K562 (cell line): ENCODE results near the gene AHNAK. TPM values are rescaled to one million over a fixed set of nuclear protein-coding genes. Genes with fewer than 3 reads are reported as not detected.

ENCODE experiments used
- ARID1B ChIP-seq: fragments of 450-650 bp; IDR thresholded peaks from 2 replicates; pipeline ENCODE4 v1.6.1; 2016; ENCODE audit warnings: antibody characterized with exemption, mild to moderate bottlenecking, inconsistent platforms
- BCL6 ChIP-seq: fragments of 250-450 bp; sonication (Bioruptor Pico); IDR thresholded peaks from 2 replicates; pipeline ENCODE4 v1.4.0; 2020
- CC2D1A ChIP-seq: fragments of 450-650 bp; IDR thresholded peaks from 2 replicates; pipeline ENCODE4 v1.6.1; 2017; ENCODE audit warnings: mild to moderate bottlenecking
- CREB1 ChIP-seq, 2 experiments: sonication (generic) in 1 of 2; formaldehyde crosslinking in 1 of 2; IDR thresholded peaks; 2 replicates each; pipeline versions ENCODE4 v1.6.1 to v1.8.0; 2012 to 2022; ENCODE audit warnings: inconsistent platforms in 1 of 2, mild to moderate bottlenecking in 1 of 2, missing genetic modification reagents in 1 of 2, moderate library complexity in 1 of 2
- EHMT2 ChIP-seq: fragments of 450-650 bp; IDR thresholded peaks from 2 replicates; pipeline ENCODE4 v1.6.1; 2018; ENCODE audit warnings: antibody characterized with exemption
- GATA2 ChIP-seq: sonication (generic); formaldehyde crosslinking; IDR thresholded peaks from 2 replicates; pipeline ENCODE4 v1.4.0; 2020; ENCODE audit warnings: mild to moderate bottlenecking, missing genetic modification reagents
- HDAC1 ChIP-seq, 2 experiments: fragments of 450-650 bp; IDR thresholded peaks; 2 replicates each; pipeline ENCODE4 v1.6.1; 2016 to 2017; ENCODE audit warnings: inconsistent platforms in 1 of 2, mild to moderate bottlenecking in 1 of 2, moderate library complexity in 1 of 2
- HDGF ChIP-seq: fragments of 450-650 bp; IDR thresholded peaks from 2 replicates; pipeline ENCODE4 v1.6.1; 2016
- MAFG ChIP-seq: fragments of 450-650 bp; conservative IDR thresholded peaks from 2 replicates; pipeline ENCODE4 v1.6.1; 2016; ENCODE audit warnings: missing genetic modification characterization, missing compliant biosample characterization
- MEIS2 ChIP-seq: fragments of 450-650 bp; IDR thresholded peaks from 2 replicates; pipeline ENCODE4 v1.6.1; 2014; ENCODE audit warnings: mild to moderate bottlenecking; ENCODE audit not compliant: partially characterized antibody
- MIER1 ChIP-seq: fragments of 450-650 bp; IDR thresholded peaks from 2 replicates; pipeline ENCODE4 v1.6.1; 2016; ENCODE audit warnings: antibody characterized with exemption, mild to moderate bottlenecking, low read depth
- NCOA1 ChIP-seq: fragments of 450-650 bp; IDR thresholded peaks from 2 replicates; pipeline ENCODE4 v1.6.1; 2016; ENCODE audit warnings: low read depth
- NRF1 ChIP-seq, 2 experiments: fragments of 450-650 bp; IDR thresholded peaks in 1 of 2; conservative IDR thresholded peaks in 1 of 2; 2 replicates each; pipeline ENCODE4 v1.6.1; 2014; ENCODE audit warnings: mild to moderate bottlenecking in 2 of 2
- POLR2G ChIP-seq: fragments of 200-400 bp; formaldehyde crosslinking; IDR thresholded peaks from 2 replicates; pipeline ENCODE4 v1.6.1; 2017; ENCODE audit warnings: low read depth, mild to moderate bottlenecking, antibody characterized with exemption, low read length, moderate library complexity
- POLR2H ChIP-seq: IDR thresholded peaks from 2 replicates; pipeline ENCODE4 v1.6.1; 2016; ENCODE audit warnings: missing genetic modification characterization, low read depth, mild to moderate bottlenecking, control low read depth, missing compliant biosample characterization, moderate library complexity
- RBM17 ChIP-seq: fragments of 200-400 bp; formaldehyde crosslinking; IDR thresholded peaks from 2 replicates; pipeline ENCODE4 v1.6.1; 2017; ENCODE audit warnings: low read depth, mild to moderate bottlenecking, low read length, borderline replicate concordance
- RBM39 ChIP-seq: fragments of 200-400 bp; formaldehyde crosslinking; optimal IDR thresholded peaks from 2 replicates; pipeline ENCODE3; 2018; ENCODE audit warnings: low read depth, low read length
- XRCC3 ChIP-seq: fragments of 450-650 bp; IDR thresholded peaks from 2 replicates; pipeline ENCODE4 v1.6.1; 2017; ENCODE audit warnings: mild to moderate bottlenecking, moderate library complexity
- ZBTB7A ChIP-seq: IDR thresholded peaks from 2 replicates; pipeline ENCODE4 v1.6.1; 2011; ENCODE audit warnings: low read depth, mild to moderate bottlenecking, low read length, moderate library complexity, borderline replicate concordance; ENCODE audit not compliant: control insufficient read depth
- ZC3H11A ChIP-seq: IDR thresholded peaks from 2 replicates; pipeline ENCODE4 v1.6.1; 2012; ENCODE audit warnings: low read depth, low read length, improper control_type of control experiment
- ZNF184 ChIP-seq: sonication (generic); formaldehyde crosslinking; IDR thresholded peaks from 2 replicates; pipeline ENCODE4 v1.5.0; 2020; ENCODE audit warnings: missing genetic modification reagents
- polyA plus RNA-seq, 8 experiments: library from polyadenylated mRNA; depleted of rRNA in 4 of 8; stranded (reverse) in 5 of 8; unstranded in 3 of 8; fragments of >200 nt; fragmentation: Nextera tagmentation in 2 of 8; fragmentation: Illumina TruSeq in 1 of 8; extraction: Ambion mirVana in 2 of 8; extraction: Trizol in 1 of 8; gene quantifications; 2 replicates each; pipeline versions ENCODE4 v1.2.1 to v1.2.3, GENCODE V29; 2011 to 2014; ENCODE audit warnings: inconsistent platforms in 1 of 8, missing spikeins in 1 of 8
- total RNA-seq, 7 experiments: library from RNA; depleted of rRNA in 6 of 7; stranded (reverse); fragments of >200 nt in 6 of 7; fragmentation: Illumina TruSeq in 2 of 7; extraction: Trizol in 2 of 7; gene quantifications; 2 replicates each; pipeline versions ENCODE4 v1.2.1 to v1.2.3, GENCODE V29; 2011 to 2021; ENCODE audit warnings: low replicate concordance in 1 of 7
- TF ChIP-seq, protein P1 (sequence below): sonication (generic); formaldehyde crosslinking; IDR thresholded peaks from 2 replicates; pipeline ENCODE4 v1.8.0; 2022; ENCODE audit warnings: missing genetic modification reagents, mild to moderate bottlenecking, moderate library complexity, borderline replicate concordance
- TF ChIP-seq, protein P2 (sequence below), 2 experiments: fragments of 250-450 bp in 1 of 2; fragments of 450-650 bp in 1 of 2; sonication (Bioruptor Pico) in 1 of 2; IDR thresholded peaks; 2 replicates each; pipeline versions ENCODE4 v1.6.1 to v1.8.0; 2016 to 2021; ENCODE audit warnings: mild to moderate bottlenecking in 2 of 2, moderate library complexity in 2 of 2, missing compliant biosample characterization in 1 of 2, missing genetic modification characterization in 1 of 2
- TF ChIP-seq, protein P3 (sequence below): sonication (generic); formaldehyde crosslinking; IDR thresholded peaks from 2 replicates; pipeline ENCODE4 v1.8.0; 2023; ENCODE audit warnings: mild to moderate bottlenecking, missing genetic modification reagents

AHNAK gene
- total and polyA plus RNA-seq, 9 of the 15 experiments (the other 6 are each of a cell fraction or from before 2014, with no cell fraction given): 1.5 to 89.7 (median 45.0) TPM

DNA sequence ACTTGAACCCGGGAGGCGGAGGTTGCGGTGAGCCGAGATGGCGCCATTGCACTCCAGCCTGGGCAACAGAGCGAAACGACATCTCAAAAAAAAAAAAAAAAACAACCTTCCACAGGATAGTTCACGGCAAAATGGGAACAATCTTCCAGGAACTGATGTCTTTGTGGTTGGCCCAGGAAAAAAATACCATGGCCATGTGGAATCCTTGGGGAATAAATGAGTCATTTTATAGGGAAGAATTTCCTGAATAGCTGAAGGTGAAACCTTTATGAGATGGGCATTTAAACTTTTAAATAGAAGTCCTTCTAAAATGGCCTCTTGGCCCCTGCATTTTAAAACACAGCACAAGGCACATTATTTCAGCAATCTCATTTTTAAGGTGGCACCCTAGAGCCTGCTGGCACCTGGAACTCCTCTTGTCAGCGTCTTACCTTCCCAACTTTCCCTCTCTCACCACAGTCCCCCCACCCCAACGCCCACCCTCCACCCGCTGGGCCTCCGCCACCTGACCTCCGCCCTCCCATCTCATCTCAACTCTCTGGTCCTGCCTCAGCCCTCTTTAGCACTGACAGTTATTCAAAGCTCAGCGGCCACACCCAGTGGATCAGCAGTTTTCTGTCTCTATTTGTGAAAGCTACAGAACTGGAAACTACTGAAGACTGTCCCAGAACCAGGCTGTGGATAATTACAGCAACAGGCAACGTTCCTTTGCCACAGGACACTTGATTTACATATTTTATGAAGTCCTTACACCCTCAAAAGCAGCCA, 84.7 kb downstream of the AHNAK start (continued):
- TF ChIP-seq HDAC1 (IDR thresholded peaks at IDR 0.05) (0 out of 4 replicates have a peak, but pooled peaks of 1 of the 2 experiments have one; percentile 35), ZNF184 (CRISPR knock-in tag) (no peak), ZBTB7A (peak; percentile 75; the same call in 1 of the 2 replicates), MIER1 (no peak), CC2D1A (no peak), ZC3H11A (0 out of 2 replicates have a peak, but pooled peaks have one; percentile 28), POLR2H (no peak), NRF1 (conservative IDR thresholded peaks at IDR 0.05 in 1 of 2, IDR thresholded peaks at IDR 0.05 in 1 of 2) (no peak), GATA2 (CRISPR knock-in tag) (no peak), MAFG (tag) (peak; percentile 56), CREB1 (IDR thresholded peaks at IDR 0.05) (no peak), CREB1 (CRISPR knock-in tag; IDR thresholded peaks at IDR 0.05) (no peak), ARID1B (peak; percentile 35), BCL6 (CRISPR knock-in tag) (no peak), RBM39 (no peak), NCOA1 (no peak), EHMT2 (0 out of 2 replicates have a peak, but pooled peaks have one; percentile 23), RBM17 (no peak), HDGF (0 out of 2 replicates have a peak, but pooled peaks have one; percentile 24), MEIS2 (peak; percentile 56), POLR2G (0 out of 2 replicates have a peak, but pooled peaks have one; percentile 19), XRCC3 (no peak)
- TF ChIP-seq, protein P1, sequence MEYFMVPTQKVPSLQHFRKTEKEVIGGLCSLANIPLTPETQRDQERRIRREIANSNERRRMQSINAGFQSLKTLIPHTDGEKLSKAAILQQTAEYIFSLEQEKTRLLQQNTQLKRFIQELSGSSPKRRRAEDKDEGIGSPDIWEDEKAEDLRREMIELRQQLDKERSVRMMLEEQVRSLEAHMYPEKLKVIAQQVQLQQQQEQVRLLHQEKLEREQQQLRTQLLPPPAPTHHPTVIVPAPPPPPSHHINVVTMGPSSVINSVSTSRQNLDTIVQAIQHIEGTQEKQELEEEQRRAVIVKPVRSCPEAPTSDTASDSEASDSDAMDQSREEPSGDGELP (CRISPR knock-in tag): no peak
- TF ChIP-seq, protein P2, sequence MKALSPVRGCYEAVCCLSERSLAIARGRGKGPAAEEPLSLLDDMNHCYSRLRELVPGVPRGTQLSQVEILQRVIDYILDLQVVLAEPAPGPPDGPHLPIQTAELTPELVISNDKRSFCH (CRISPR knock-in tag; IDR thresholded peaks at IDR 0.05): no peak
- TF ChIP-seq, protein P2 (tag; IDR thresholded peaks at IDR 0.05): no peak
- TF ChIP-seq, protein P3, sequence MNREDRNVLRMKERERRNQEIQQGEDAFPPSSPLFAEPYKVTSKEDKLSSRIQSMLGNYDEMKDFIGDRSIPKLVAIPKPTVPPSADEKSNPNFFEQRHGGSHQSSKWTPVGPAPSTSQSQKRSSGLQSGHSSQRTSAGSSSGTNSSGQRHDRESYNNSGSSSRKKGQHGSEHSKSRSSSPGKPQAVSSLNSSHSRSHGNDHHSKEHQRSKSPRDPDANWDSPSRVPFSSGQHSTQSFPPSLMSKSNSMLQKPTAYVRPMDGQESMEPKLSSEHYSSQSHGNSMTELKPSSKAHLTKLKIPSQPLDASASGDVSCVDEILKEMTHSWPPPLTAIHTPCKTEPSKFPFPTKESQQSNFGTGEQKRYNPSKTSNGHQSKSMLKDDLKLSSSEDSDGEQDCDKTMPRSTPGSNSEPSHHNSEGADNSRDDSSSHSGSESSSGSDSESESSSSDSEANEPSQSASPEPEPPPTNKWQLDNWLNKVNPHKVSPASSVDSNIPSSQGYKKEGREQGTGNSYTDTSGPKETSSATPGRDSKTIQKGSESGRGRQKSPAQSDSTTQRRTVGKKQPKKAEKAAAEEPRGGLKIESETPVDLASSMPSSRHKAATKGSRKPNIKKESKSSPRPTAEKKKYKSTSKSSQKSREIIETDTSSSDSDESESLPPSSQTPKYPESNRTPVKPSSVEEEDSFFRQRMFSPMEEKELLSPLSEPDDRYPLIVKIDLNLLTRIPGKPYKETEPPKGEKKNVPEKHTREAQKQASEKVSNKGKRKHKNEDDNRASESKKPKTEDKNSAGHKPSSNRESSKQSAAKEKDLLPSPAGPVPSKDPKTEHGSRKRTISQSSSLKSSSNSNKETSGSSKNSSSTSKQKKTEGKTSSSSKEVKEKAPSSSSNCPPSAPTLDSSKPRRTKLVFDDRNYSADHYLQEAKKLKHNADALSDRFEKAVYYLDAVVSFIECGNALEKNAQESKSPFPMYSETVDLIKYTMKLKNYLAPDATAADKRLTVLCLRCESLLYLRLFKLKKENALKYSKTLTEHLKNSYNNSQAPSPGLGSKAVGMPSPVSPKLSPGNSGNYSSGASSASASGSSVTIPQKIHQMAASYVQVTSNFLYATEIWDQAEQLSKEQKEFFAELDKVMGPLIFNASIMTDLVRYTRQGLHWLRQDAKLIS: no peak
